Ovary (tissue), 3 donors: ENCODE measurements around the gene DHX29.

Experiments used
- CTCF ChIP-seq, 3 donors: fragments of 450-650 bp in 2 of 3; fragments of 200-600 bp in 1 of 3; IDR thresholded peaks; one replicate each; pipeline versions ENCODE4 v1.5.1 to v1.8.0; 2016 to 2022; ENCODE audit warnings: antibody characterized with exemption in 3 of 3, mild to moderate bottlenecking in 1 of 3
- EP300 ChIP-seq: sonication (generic); formaldehyde crosslinking; IDR thresholded peaks from one replicate; pipeline ENCODE4 v1.6.1; 2017; ENCODE audit warnings: antibody characterized with exemption
- POLR2A ChIP-seq: fragments of 450-650 bp; IDR thresholded peaks from one replicate; pipeline ENCODE4 v1.6.1; 2017; ENCODE audit warnings: antibody characterized with exemption, mild to moderate bottlenecking, moderate library complexity
- donor health status: DM: no; HTN: no; CAD: no.

- TF ChIP-seq CTCF (IDR thresholded peaks at IDR 0.05) (no peak), EP300 (no peak), POLR2A (no peak)
These were observed 851 bp upstream of the DHX29 start for GRCh38 chr5:55308254-55308836.
